G401.6 (cell line): ENCODE measurements around the gene ZNF790.
A peak's percentile ranks its signal among the peaks of the same experiment; 100 is the strongest.
"Not testable (repeated sequence)": the region's sequence is repeated elsewhere in the genome, so short reads cannot be mapped to it uniquely, and the experiment has no call there.

ENCODE experiments used
- FAIRE-seq: peaks from 2 replicates; lab custom pipeline; 2012; peaks lifted over from hg19 to GRCh38; lab: Jason Lieb, UNC

Gene ZNF790

GRCh38 chr19:36837906-36838783 lies at the start of gene ZNF790:
Gene ZNF790, minus strand, starts transcription at chr19:36838387. Its CDS starts 12,768 bp downstream, at chr19:36825619.
- FAIRE-seq, result no peak

GRCh38 chr19:36876993-36877938 lies 39.1 kb upstream of the ZNF790 start:
- no peak for FAIRE-seq

GRCh38 chr19:36851898-36852297 lies 13.7 kb upstream of the ZNF790 start:
- FAIRE-seq, result no peak

GRCh38 chr19:36850559-36851442 lies 12.6 kb upstream of the ZNF790 start, which contains the start of gene ZNF345:
Gene ZNF345, plus strand, starts transcription at chr19:36850876. Its CDS starts 25,955 bp downstream, at chr19:36876831.
- no peak for FAIRE-seq

- no peak for FAIRE-seq
These were observed 11.7 kb upstream of the ZNF790 start for GRCh38 chr19:36849701-36850558.

- no peak for FAIRE-seq
These were observed 9.8 kb upstream of the ZNF790 start for GRCh38 chr19:36847968-36848367.

- FAIRE-seq, result no peak
These were observed 667 bp upstream of the ZNF790 start for GRCh38 chr19:36838784-36839324.

GRCh38 chr19:36837176-36837905 lies 846 bp downstream of the ZNF790 start:
- FAIRE-seq, result no peak

- no peak for FAIRE-seq
These were observed 4.8 kb downstream of the ZNF790 start for GRCh38 chr19:36833430-36833829.

GRCh38 chr19:36821758-36822157 lies 16.4 kb downstream of the ZNF790 start:
- FAIRE-seq, result no peak

- no peak for FAIRE-seq
These were observed 19.0 kb downstream of the ZNF790 start for GRCh38 chr19:36819130-36819630.

GRCh38 chr19:36807029-36807428 lies 31.2 kb downstream of the ZNF790 start:
- peak; percentile 6 for FAIRE-seq

- FAIRE-seq, result no peak
These were observed 32.8 kb downstream of the ZNF790 start for GRCh38 chr19:36805364-36805763.

GRCh38 chr19:36797786-36798108 lies 40.4 kb downstream of the ZNF790 start:
- FAIRE-seq, result no peak

GRCh38 chr19:36796714-36796992 lies 41.5 kb downstream of the ZNF790 start:
- no peak for FAIRE-seq

GRCh38 chr19:36791420-36792141 lies 46.6 kb downstream of the ZNF790 start:
- FAIRE-seq, result not testable (repeated sequence)

GRCh38 chr19:36775768-36776167 lies 62.4 kb downstream of the ZNF790 start:
- FAIRE-seq, result no peak

GRCh38 chr19:36773223-36773579 lies 65.0 kb downstream of the ZNF790 start:
- no peak for FAIRE-seq
